CD4-positive, alpha-beta memory T cell (primary cell): ENCODE results near the gene SNX15. TPM values are rescaled to one million over a fixed set of nuclear protein-coding genes. Genes with fewer than 3 reads are reported as not detected.

Experiments
- CTCF ChIA-PET: fragments of 350-600 bp; sonication (Branson Sonifier 250); formaldehyde crosslinking; loops from one replicate; lab custom pipeline; 2021; ENCODE audit warnings: inconsistent platforms; ENCODE audit not compliant: partially characterized antibody; lab: Charles Lee
- POLR2A ChIA-PET: fragments of 350-600 bp; sonication (Branson Sonifier 250); formaldehyde crosslinking; loops from one replicate; lab custom pipeline; 2021; ENCODE audit not compliant: partially characterized antibody; lab: Charles Lee
- DNase-seq, 5 donors: peaks; one replicate each; pipeline versions ENCODE4 v3.0.0 to v3.0.0-alpha.2; 2020 to 2022; ENCODE audit warnings: mixed read lengths in 1 of 5
- H3K27ac ChIP-seq: one replicate; pipeline ENCODE4 v1.7.0; 2013; ENCODE audit warnings: low read depth, low read length
- H3K27me3 ChIP-seq: 2 replicates; pipeline ENCODE4 v1.7.0; 2013; ENCODE audit warnings: mild to moderate bottlenecking, low read length, moderate library complexity; ENCODE audit not compliant: insufficient read depth
- H3K36me3 ChIP-seq: 2 replicates; pipeline ENCODE4 v1.7.0; 2013; ENCODE audit warnings: mild to moderate bottlenecking, low read length, moderate library complexity; ENCODE audit not compliant: insufficient read depth
- H3K4me1 ChIP-seq: 2 replicates; pipeline ENCODE4 v1.7.0; 2013; ENCODE audit warnings: mild to moderate bottlenecking, low read length, moderate library complexity; ENCODE audit not compliant: insufficient read depth
- H3K4me3 ChIP-seq, 2 donors: one replicate each; pipeline ENCODE4 v1.7.0; 2013; ENCODE audit warnings: low read length in 2 of 2, mild to moderate bottlenecking in 1 of 2
- H3K9me3 ChIP-seq, 2 donors: one replicate each; pipeline ENCODE4 v1.7.0; 2013; ENCODE audit warnings: low read length in 2 of 2, control low read depth in 1 of 2; ENCODE audit not compliant: control insufficient read depth in 1 of 2
- H3K27ac Mint-ChIP-seq, 7 donors: one replicate each; pipeline ENCODE4 v1.8.0; 2020 to 2021; ENCODE audit warnings: mixed read lengths in 7 of 7, mild to moderate bottlenecking in 6 of 7, inconsistent platforms in 3 of 7, moderate library complexity in 3 of 7
- H3K27me3 Mint-ChIP-seq, 2 donors: one replicate each; pipeline ENCODE4 v1.8.0; 2020 to 2021; ENCODE audit warnings: mixed read lengths in 2 of 2
- H3K36me3 Mint-ChIP-seq, 2 donors: one replicate each; pipeline ENCODE4 v1.8.0; 2020 to 2021; ENCODE audit warnings: mixed read lengths in 2 of 2, inconsistent platforms in 1 of 2, mild to moderate bottlenecking in 1 of 2
- H3K4me1 Mint-ChIP-seq, 4 donors: one replicate each; pipeline ENCODE4 v1.8.0; 2020 to 2021; ENCODE audit warnings: mixed read lengths in 4 of 4, mild to moderate bottlenecking in 1 of 4
- H3K4me3 Mint-ChIP-seq, 8 donors: one replicate each; pipeline ENCODE4 v1.8.0; 2020 to 2021; ENCODE audit warnings: mixed read lengths in 8 of 8, mild to moderate bottlenecking in 7 of 8, moderate library complexity in 6 of 8, inconsistent platforms in 3 of 8
- H3K9me3 Mint-ChIP-seq, 8 donors: one replicate each; pipeline ENCODE4 v1.8.0; 2020 to 2021; ENCODE audit warnings: mixed read lengths in 8 of 8, mild to moderate bottlenecking in 5 of 8, inconsistent platforms in 3 of 8, moderate library complexity in 1 of 8
- intact Hi-C: fragments of 100-400 bp; cut with micrococcal nuclease; formaldehyde crosslinking; loops from one replicate; pipeline ENCODE4 v1.15.1; 2023
- polyA plus RNA-seq, 2 donors: library from polyadenylated mRNA; unstranded; fragments of 300-500 nt; fragmentation: Illumina TruSeq; gene quantifications; one replicate each; pipeline ENCODE4 v1.2.3, GENCODE V29; 2021
- total RNA-seq, 2 experiments: library from RNA; stranded (reverse); gene quantifications; one replicate each; pipeline ENCODE4 v1.2.3, GENCODE V29; 2021

Gene SNX15
- total and polyA plus RNA-seq, 4 experiments from 2014 or later, result 19.8 to 26.7 (median 23.9) TPM

DNA sequence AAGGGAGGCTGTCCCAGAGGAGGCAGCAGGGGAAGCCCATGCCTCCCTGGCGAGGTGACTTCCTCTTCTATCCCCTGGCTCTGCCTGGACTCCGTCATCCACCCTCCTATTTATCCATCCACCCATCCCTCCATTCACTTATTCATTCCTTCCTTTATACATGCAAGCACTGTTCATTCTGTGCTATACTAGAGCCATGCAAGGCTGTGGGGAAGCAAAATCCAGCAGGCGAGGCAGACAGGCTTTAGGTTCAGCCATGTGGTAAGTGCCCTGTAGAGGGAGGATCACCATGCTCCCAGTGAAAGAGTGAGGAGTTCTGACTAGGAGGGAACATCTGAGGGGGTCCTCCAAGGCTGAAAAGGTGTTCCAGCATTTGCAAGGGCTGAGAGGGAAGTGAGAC lies 32.3 kb downstream of the SNX15 start:
- peaks cover 0 to 3% (median 2%) of the 10 kb centered on the region in 4 donors for H3K4me1 Mint-ChIP-seq
- ChIA-PET POLR2A (no interaction called here), CTCF (interaction anchor here (1.1 kb wide), 2 partner anchors 47 to 256 kb away, joined by 3 read pairs; no protein-coding TSS in a partner anchor)
- no peak for DNase-seq
- Histone ChIP-seq H3K4me3 (no peak overlapping the region), H3K9me3 (no peaks in the 10 kb centered on the region), H3K36me3 (no peaks in the 10 kb centered on the region), H3K27ac (no peak overlapping the region), H3K27me3 (no peaks in the 10 kb centered on the region), H3K4me1 (peaks cover 12% of the 10 kb centered on the region)
- no peaks in the 10 kb centered on the region for H3K36me3 Mint-ChIP-seq
- peak overlapping the region in 1 of 7 donors; percentile 26 for H3K27ac Mint-ChIP-seq
- intact Hi-C loops, result no loop called here
- no peaks in the 10 kb centered on the region for H3K9me3 Mint-ChIP-seq
- no peak overlapping the region for H3K4me3 Mint-ChIP-seq
- peaks cover 0 to 3% of the 10 kb centered on the region in 2 donors for H3K27me3 Mint-ChIP-seq

DNA sequence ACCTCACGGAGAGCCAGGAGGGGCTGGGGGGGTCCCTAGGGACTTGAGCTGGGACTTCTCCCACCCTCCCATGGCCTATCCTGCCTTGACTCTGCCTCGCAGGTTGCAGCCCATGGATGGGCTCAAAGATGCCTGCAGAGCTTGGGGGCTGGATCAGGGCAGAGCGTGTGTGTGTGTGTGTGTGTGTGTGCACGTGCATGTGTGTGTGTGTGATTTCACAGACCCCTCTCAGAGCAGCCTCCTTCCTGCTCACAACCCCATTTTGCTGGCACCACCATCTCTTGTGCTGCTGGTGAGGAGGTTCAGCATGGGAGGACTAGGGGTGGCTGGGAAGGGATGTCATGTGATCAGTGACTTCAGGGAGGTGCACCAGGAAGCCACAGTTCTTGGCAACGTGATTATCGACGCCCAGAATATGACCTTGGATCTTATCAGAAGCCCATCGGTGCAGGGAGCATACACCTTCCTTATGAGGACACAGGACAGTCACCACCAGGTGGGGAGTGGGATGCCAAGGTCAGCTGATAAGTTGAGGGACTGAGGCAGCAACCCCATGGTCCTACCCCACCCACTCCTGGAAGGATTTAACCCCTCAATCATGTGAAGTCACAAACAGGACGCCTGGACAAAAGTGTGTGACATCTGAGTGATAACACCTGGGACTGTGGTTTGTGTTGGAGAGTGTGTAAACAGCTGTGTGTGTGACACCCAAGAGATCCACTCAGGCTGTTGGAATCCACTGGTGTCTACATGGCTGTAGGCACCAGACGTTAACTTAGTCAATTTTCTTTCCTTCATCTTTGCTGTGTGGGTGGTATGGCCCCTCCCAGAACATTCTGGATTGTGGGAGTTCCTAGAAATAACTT lies 33.0 kb downstream of the SNX15 start:
- H3K36me3 Mint-ChIP-seq, result no peaks in the 10 kb centered on the region
- peaks cover 0 to 3% of the 10 kb centered on the region in 2 donors for H3K27me3 Mint-ChIP-seq
- Histone ChIP-seq H3K4me3 (no peak overlapping the region), H3K36me3 (no peaks in the 10 kb centered on the region), H3K27ac (no peak overlapping the region), H3K27me3 (no peaks in the 10 kb centered on the region), H3K9me3 (no peaks in the 10 kb centered on the region), H3K4me1 (peaks cover 10% of the 10 kb centered on the region)
- H3K4me1 Mint-ChIP-seq, result peaks cover 0 to 2% (median 0%) of the 10 kb centered on the region in 4 donors
- DNase-seq, result no peak
- H3K9me3 Mint-ChIP-seq, result no peaks in the 10 kb centered on the region
- ChIA-PET CTCF (interaction anchor here (1.1 kb wide), 2 partner anchors 47 to 255 kb away, joined by 3 read pairs; no protein-coding TSS in a partner anchor), POLR2A (no interaction called here)
- no peak overlapping the region for H3K4me3 Mint-ChIP-seq
- H3K27ac Mint-ChIP-seq, result no peak overlapping the region
- intact Hi-C loops, result no loop called here

DNA sequence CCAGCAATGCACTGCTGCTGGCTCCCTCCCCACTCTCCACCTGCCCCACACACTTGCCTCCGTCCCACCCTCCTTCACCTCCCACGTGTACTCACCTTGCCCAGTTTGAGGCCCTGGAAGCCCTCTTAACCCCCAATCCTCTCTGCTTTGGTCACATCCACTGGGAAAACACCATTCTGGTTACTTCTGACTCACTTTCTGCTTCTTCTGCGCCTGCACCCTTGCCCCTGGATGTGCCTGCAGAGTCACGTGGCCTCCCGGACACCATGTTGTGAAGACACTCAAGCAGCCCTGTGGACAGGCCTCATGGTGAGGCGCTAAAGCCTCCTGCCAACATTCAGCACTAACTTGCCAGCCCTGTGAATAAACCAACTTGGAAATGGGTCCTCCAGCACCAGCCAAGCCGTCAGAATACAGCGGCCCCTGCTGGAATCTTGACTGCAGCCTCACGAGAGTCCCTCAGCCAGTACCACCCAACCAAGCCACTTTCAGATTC lies 33.7 kb downstream of the SNX15 start:
- H3K27ac Mint-ChIP-seq, result peak overlapping the region in 2 of 7 donors; percentile 35 to 75
- peaks cover 10% of the 10 kb centered on the region for H3K4me1 ChIP-seq
- no peak overlapping the region for H3K4me3 ChIP-seq
- no peaks in the 10 kb centered on the region for H3K9me3 ChIP-seq
- H3K4me1 Mint-ChIP-seq, result no peaks in the 10 kb centered on the region
- no peaks in the 10 kb centered on the region for H3K27me3 ChIP-seq
- no peaks in the 10 kb centered on the region for H3K36me3 ChIP-seq
- CTCF ChIA-PET, result interaction anchor here (0.7 kb wide), 1 partner anchor 50 kb away, joined by 3 read pairs; no protein-coding TSS in a partner anchor
- no peak for DNase-seq
- POLR2A ChIA-PET, result no interaction called here
- intact Hi-C loops, result no loop called here
- no peak overlapping the region for H3K27ac ChIP-seq
- no peaks in the 10 kb centered on the region for H3K36me3 Mint-ChIP-seq
- H3K9me3 Mint-ChIP-seq, result no peaks in the 10 kb centered on the region
- H3K4me3 Mint-ChIP-seq, result no peak overlapping the region
- peaks cover 0 to 3% of the 10 kb centered on the region in 2 donors for H3K27me3 Mint-ChIP-seq

DNA sequence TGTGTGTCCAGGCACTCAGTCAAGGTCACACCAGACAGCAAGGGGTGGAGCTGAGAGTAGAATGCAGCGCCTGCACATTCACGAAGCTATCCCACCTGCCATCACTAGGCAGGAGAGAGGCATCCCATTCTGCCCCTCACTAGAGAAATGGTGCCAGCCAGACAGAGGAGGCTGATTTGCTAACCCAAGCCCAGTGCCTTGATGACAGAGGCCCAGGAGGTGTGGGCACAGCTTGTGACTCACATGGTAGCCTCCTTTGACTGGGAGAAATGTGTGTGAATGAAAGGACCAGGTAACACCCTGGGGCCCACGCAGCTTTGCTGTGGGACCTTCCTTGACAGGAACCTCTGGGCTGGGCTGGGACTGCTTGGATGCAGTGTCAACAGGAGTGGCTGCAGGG lies 36.3 kb downstream of the SNX15 start:
- ChIA-PET POLR2A (no interaction called here), CTCF (no interaction called here)
- H3K27ac Mint-ChIP-seq, result no peak overlapping the region
- no peak for DNase-seq
- no peaks in the 10 kb centered on the region for H3K36me3 Mint-ChIP-seq
- Histone ChIP-seq H3K36me3 (no peaks in the 10 kb centered on the region), H3K27ac (no peak overlapping the region), H3K9me3 (no peaks in the 10 kb centered on the region), H3K4me1 (peaks cover 10% of the 10 kb centered on the region), H3K27me3 (no peaks in the 10 kb centered on the region), H3K4me3 (no peak overlapping the region)
- H3K9me3 Mint-ChIP-seq, result no peaks in the 10 kb centered on the region
- intact Hi-C loops, result no loop called here
- peaks cover 0 to 3% of the 10 kb centered on the region in 2 donors for H3K27me3 Mint-ChIP-seq
- H3K4me3 Mint-ChIP-seq, result no peak overlapping the region
- no peaks in the 10 kb centered on the region for H3K4me1 Mint-ChIP-seq

DNA sequence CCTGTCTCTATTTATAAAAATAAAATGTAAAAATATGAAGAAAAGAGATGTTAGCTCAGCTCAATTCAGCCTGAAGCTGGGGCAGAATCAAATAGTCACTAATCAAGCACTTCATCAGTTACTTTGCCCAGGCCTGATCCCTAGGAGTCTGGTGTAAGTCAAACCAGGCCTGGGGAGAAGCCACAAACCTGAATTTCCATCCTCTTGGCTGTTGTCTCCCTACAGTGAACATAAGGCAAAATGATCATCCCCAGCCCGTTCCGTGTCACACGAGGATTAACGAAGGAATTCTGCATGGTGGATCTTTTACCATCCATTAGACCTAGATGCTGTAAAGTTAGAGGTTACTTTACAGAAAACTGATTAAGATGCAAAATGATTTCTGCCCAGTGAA lies 37.6 kb downstream of the SNX15 start:
- H3K4me1 ChIP-seq, result peaks cover 9% of the 10 kb centered on the region
- H3K36me3 ChIP-seq, result no peaks in the 10 kb centered on the region
- no peaks in the 10 kb centered on the region for H3K27me3 ChIP-seq
- intact Hi-C loops, result no loop called here
- Mint-ChIP-seq H3K27me3 (peaks cover 0 to 3% of the 10 kb centered on the region in 2 donors), H3K27ac (no peak overlapping the region), H3K4me1 (no peaks in the 10 kb centered on the region), H3K36me3 (no peaks in the 10 kb centered on the region), H3K4me3 (no peak overlapping the region), H3K9me3 (no peaks in the 10 kb centered on the region)
- no peak for DNase-seq
- CTCF ChIA-PET, result no interaction called here
- H3K4me3 ChIP-seq, result no peak overlapping the region
- H3K9me3 ChIP-seq, result no peaks in the 10 kb centered on the region
- POLR2A ChIA-PET, result no interaction called here
- H3K27ac ChIP-seq, result no peak overlapping the region

DNA sequence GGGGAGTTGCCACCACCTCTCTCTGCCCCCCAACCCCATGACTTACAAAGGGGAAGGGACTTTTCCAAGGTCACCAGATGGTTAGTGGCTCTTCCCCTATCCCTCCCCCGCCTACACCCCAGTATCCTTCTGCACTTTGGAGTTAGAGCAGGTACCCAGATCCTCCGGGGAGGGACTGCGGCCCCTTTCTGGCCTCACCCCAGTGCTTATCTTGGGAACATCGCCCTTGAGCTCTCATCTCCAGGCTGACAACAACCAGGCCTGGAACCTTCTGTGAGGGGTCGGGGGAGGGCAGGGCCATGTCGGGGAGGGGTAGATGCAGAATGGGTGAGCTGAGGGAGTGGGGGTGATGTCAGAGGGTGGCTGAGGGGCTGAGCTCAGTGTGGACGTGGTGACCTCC lies 38.6 kb downstream of the SNX15 start:
- CTCF ChIA-PET, result no interaction called here

DNA sequence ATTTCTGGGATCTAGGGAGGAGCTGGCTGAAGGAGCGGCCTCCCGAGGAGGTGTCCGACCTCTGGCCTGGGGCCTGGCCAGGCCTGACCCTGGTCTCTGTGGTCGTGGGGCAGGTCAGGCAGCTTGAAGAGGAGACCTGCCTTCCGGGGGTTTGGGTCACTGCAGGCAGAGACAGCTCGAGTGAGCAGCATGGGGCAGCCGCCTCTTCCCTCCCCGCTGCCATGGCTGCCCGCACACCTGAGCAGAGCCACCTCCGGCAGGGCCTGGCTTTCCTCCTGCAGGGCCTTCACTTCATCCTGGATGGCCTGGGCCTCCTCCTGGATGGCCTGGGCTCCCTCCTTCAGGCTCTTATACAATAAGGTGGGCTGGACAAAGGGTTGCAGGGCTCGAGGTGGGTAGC lies 39.1 kb downstream of the SNX15 start:
- ChIA-PET POLR2A (no interaction called here), CTCF (no interaction called here)
- Histone ChIP-seq H3K27me3 (no peaks in the 10 kb centered on the region), H3K27ac (no peak overlapping the region), H3K4me3 (no peak overlapping the region), H3K36me3 (no peaks in the 10 kb centered on the region), H3K4me1 (no peaks in the 10 kb centered on the region), H3K9me3 (no peaks in the 10 kb centered on the region)
- H3K27me3 Mint-ChIP-seq, result no peaks in the 10 kb centered on the region
- no peak overlapping the region for H3K4me3 Mint-ChIP-seq
- intact Hi-C loops, result no loop called here
- no peaks in the 10 kb centered on the region for H3K9me3 Mint-ChIP-seq
- no peak for DNase-seq
- H3K4me1 Mint-ChIP-seq, result no peaks in the 10 kb centered on the region
- H3K36me3 Mint-ChIP-seq, result no peaks in the 10 kb centered on the region
- no peak overlapping the region for H3K27ac Mint-ChIP-seq

More for the DNA sequence above, 38.6 kb downstream of the SNX15 start:
- Histone ChIP-seq H3K27me3 (no peaks in the 10 kb centered on the region), H3K4me1 (no peaks in the 10 kb centered on the region), H3K27ac (no peak overlapping the region), H3K4me3 (no peak overlapping the region), H3K36me3 (no peaks in the 10 kb centered on the region), H3K9me3 (no peaks in the 10 kb centered on the region)
- DNase-seq, result no peak
- H3K9me3 Mint-ChIP-seq, result no peaks in the 10 kb centered on the region
- no peak overlapping the region for H3K27ac Mint-ChIP-seq
- no peaks in the 10 kb centered on the region for H3K27me3 Mint-ChIP-seq
- POLR2A ChIA-PET, result no interaction called here
- intact Hi-C loops, result no loop called here
- H3K4me1 Mint-ChIP-seq, result no peaks in the 10 kb centered on the region
- H3K4me3 Mint-ChIP-seq, result no peak overlapping the region
- H3K36me3 Mint-ChIP-seq, result no peaks in the 10 kb centered on the region
